ENCODE measurements around the gene RAPGEF5.

DNA sequence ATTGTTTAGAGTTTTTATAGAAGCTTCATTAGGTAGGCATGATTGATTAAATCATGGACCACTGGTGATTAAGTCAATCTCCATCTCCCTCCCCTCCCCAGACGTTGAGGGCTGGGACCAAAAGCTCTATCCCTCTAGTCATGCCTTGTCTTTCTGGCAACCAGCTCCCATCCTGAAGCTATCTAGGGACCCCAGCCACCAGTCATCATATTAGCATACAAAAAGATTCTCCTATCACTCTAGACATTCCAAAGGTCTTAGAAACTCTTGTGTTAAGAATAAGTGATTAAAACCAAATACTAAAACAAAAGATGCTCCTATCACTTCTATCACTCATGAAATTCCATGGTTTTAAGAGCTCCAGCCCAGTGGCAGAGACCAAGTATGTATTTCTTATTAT is 178.2 kb downstream of the RAPGEF5 start:
- TF ChIP-seq, protein P1, sequence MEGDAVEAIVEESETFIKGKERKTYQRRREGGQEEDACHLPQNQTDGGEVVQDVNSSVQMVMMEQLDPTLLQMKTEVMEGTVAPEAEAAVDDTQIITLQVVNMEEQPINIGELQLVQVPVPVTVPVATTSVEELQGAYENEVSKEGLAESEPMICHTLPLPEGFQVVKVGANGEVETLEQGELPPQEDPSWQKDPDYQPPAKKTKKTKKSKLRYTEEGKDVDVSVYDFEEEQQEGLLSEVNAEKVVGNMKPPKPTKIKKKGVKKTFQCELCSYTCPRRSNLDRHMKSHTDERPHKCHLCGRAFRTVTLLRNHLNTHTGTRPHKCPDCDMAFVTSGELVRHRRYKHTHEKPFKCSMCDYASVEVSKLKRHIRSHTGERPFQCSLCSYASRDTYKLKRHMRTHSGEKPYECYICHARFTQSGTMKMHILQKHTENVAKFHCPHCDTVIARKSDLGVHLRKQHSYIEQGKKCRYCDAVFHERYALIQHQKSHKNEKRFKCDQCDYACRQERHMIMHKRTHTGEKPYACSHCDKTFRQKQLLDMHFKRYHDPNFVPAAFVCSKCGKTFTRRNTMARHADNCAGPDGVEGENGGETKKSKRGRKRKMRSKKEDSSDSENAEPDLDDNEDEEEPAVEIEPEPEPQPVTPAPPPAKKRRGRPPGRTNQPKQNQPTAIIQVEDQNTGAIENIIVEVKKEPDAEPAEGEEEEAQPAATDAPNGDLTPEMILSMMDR (conservative IDR thresholded peaks at IDR 0.05), result no peak
- TF ChIP-seq ZFX (IDR thresholded peaks at IDR 0.05), result no peak

Measured in C4-2B (cell line).